OCI-LY7 (cell line): ENCODE measurements around the gene STK31. TPM values are rescaled to one million over a fixed set of nuclear protein-coding genes. Genes with fewer than 3 reads are reported as not detected.
"Not testable (repeated sequence)": the region's sequence is repeated elsewhere in the genome, so short reads cannot be mapped to it uniquely, and the experiment has no call there.

Source experiments
- BruUV-seq: library from RNA; stranded (reverse); fragments of 400-500 nt; replicated peaks from 2 replicates; lab custom pipeline; 2021; lab: Mats Ljungman, UMichigan
- CTCF ChIA-PET: fragments of 300-600 bp; sonication (Branson Sonifier 250); formaldehyde crosslinking; loops from one replicate; lab custom pipeline; 2022; ENCODE audit warnings: antibody characterized with exemption; ENCODE audit not compliant: unreplicated experiment; lab: Charles Lee
- POLR2A ChIA-PET: fragments of 300-600 bp; sonication (Branson Sonifier 250); formaldehyde crosslinking; loops from one replicate; lab custom pipeline; 2022; ENCODE audit warnings: antibody characterized with exemption; lab: Charles Lee
- DNase-seq: peaks from one replicate; pipeline ENCODE4 v3.0.0-alpha.2; 2015; ENCODE audit warnings: low spot score
- H2AFZ ChIP-seq: fragments of 200-600 bp; sonication (generic), shearing (Covaris generic); 2 replicates; pipeline ENCODE4 v1.6.1; 2014; ENCODE audit warnings: mild to moderate bottlenecking, antibody characterized with exemption, low read length, moderate library complexity
- H3K27ac ChIP-seq: fragments of 200-600 bp; sonication (generic); 2 replicates; pipeline ENCODE4 v1.5.1; 2014; ENCODE audit warnings: mixed run types, low read depth, mild to moderate bottlenecking, moderate library complexity, low read length, inconsistent platforms; ENCODE audit not compliant: poor library complexity, severe bottlenecking
- H3K36me3 ChIP-seq: fragments of 200-600 bp; sonication (generic); 2 replicates; pipeline ENCODE4 v1.6.1; 2014; ENCODE audit warnings: mild to moderate bottlenecking, antibody characterized with exemption, low read length, moderate library complexity, mixed read lengths; ENCODE audit not compliant: insufficient read depth
- H3K4me1 ChIP-seq: fragments of 200-600 bp; sonication (generic); 2 replicates; pipeline ENCODE4 v1.5.1; 2014; ENCODE audit warnings: mild to moderate bottlenecking, low read length; ENCODE audit not compliant: insufficient read depth, poor library complexity, severe bottlenecking
- H3K4me2 ChIP-seq: fragments of 200-600 bp; sonication (generic); 2 replicates; pipeline ENCODE4 v1.6.1; 2014; ENCODE audit warnings: mild to moderate bottlenecking, low read length
- H3K4me3 ChIP-seq: fragments of 200-600 bp; sonication (generic); 2 replicates; pipeline ENCODE4 v1.5.1; 2014; ENCODE audit warnings: mild to moderate bottlenecking, low read depth, low read length; ENCODE audit not compliant: poor library complexity, severe bottlenecking
- H3K79me2 ChIP-seq: fragments of 200-600 bp; sonication (generic); 2 replicates; pipeline ENCODE4 v1.6.1; 2016; ENCODE audit warnings: low read depth, mild to moderate bottlenecking, low read length, moderate library complexity, mixed read lengths; ENCODE audit not compliant: insufficient read depth
- H3K9me2 ChIP-seq: fragments of 200-600 bp; sonication (generic); 2 replicates; pipeline ENCODE4 v1.6.1; 2016; ENCODE audit warnings: mild to moderate bottlenecking, low read length, mixed read lengths; ENCODE audit not compliant: insufficient read depth
- H3K9me3 ChIP-seq: fragments of 200-600 bp; sonication (generic); 2 replicates; pipeline ENCODE4 v1.6.1; 2014; ENCODE audit warnings: mild to moderate bottlenecking, mixed run types, low read length, mixed read lengths
- H4K20me1 ChIP-seq: fragments of 200-600 bp; sonication (generic); 2 replicates; pipeline ENCODE4 v1.6.1; 2014; ENCODE audit warnings: mild to moderate bottlenecking, antibody characterized with exemption, low read length, moderate library complexity, mixed read lengths; ENCODE audit not compliant: insufficient read depth
- EZH2phosphoT487 ChIP-seq: fragments of 200-600 bp; sonication (generic); IDR thresholded peaks from 2 replicates; pipeline ENCODE4 v1.6.1; 2018; ENCODE audit warnings: low read depth, borderline replicate concordance, mild to moderate bottlenecking, mixed run types, antibody characterized with exemption, low read length, moderate library complexity, mixed read lengths
- intact Hi-C: fragments of 100-400 bp; cut with micrococcal nuclease; formaldehyde crosslinking; loops from one replicate; pipeline ENCODE4 v1.10.0; 2022; ENCODE audit not compliant: unreplicated experiment
- total RNA-seq, 2 experiments: library from RNA; depleted of rRNA in 1 of 2; stranded (reverse); fragments of >200 nt in 1 of 2; shearing (Covaris generic) in 1 of 2; gene quantifications; 2 replicates each; pipeline ENCODE4 v1.2.3, GENCODE V29; 2014 to 2022
- TF ChIP-seq, protein P1 (sequence below): fragments of 200-600 bp; sonication (generic); conservative IDR thresholded peaks from 2 replicates; pipeline ENCODE4 v1.5.1; 2014; ENCODE audit warnings: mild to moderate bottlenecking, antibody characterized with exemption, low read length, moderate library complexity, mixed read lengths

The STK31 gene
- total RNA-seq, 2 experiments from 2014 or later: 0.28 to 0.40 TPM

DNA sequence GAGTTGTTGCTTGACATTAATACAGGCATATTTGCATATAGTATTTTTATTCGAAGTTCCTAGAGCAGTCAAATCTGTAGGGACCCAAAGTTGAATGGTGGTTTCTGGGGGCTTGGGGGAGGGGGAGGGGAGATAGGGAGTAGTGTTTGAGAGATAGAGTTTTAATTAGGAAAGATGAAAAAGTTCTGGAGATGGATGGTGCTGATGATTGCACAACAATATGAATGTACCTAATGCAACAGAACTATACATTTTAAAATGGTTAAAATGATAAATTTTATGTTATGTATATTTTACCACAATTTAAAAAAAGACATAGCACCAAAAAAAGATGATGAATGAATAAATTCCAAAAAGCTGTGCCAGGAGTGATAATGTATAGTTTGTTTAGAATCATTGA lies 41.8 kb downstream of the STK31 start:
- H3K4me1 ChIP-seq: no peaks in the 10 kb centered on the region
- CTCF ChIA-PET: no interaction called here
- no peak overlapping the region for H3K4me2 ChIP-seq
- H3K36me3 ChIP-seq: no peaks in the 10 kb centered on the region
- no peaks in the 10 kb centered on the region for H4K20me1 ChIP-seq
- H3K9me3 ChIP-seq: no peaks in the 10 kb centered on the region
- no peak overlapping the region for H3K27ac ChIP-seq
- intact Hi-C loops: no loop called here
- BruUV-seq: no TSS peak
- TF ChIP-seq EZH2phosphoT487: no peak
- TF ChIP-seq, protein P1, sequence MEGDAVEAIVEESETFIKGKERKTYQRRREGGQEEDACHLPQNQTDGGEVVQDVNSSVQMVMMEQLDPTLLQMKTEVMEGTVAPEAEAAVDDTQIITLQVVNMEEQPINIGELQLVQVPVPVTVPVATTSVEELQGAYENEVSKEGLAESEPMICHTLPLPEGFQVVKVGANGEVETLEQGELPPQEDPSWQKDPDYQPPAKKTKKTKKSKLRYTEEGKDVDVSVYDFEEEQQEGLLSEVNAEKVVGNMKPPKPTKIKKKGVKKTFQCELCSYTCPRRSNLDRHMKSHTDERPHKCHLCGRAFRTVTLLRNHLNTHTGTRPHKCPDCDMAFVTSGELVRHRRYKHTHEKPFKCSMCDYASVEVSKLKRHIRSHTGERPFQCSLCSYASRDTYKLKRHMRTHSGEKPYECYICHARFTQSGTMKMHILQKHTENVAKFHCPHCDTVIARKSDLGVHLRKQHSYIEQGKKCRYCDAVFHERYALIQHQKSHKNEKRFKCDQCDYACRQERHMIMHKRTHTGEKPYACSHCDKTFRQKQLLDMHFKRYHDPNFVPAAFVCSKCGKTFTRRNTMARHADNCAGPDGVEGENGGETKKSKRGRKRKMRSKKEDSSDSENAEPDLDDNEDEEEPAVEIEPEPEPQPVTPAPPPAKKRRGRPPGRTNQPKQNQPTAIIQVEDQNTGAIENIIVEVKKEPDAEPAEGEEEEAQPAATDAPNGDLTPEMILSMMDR: no peak
- POLR2A ChIA-PET: no interaction called here
- H2AFZ ChIP-seq: no peak overlapping the region
- DNase-seq: no peak
- no peak overlapping the region for H3K4me3 ChIP-seq
- H3K9me2 ChIP-seq: no peaks in the 10 kb centered on the region
- H3K79me2 ChIP-seq: no peaks in the 10 kb centered on the region

DNA sequence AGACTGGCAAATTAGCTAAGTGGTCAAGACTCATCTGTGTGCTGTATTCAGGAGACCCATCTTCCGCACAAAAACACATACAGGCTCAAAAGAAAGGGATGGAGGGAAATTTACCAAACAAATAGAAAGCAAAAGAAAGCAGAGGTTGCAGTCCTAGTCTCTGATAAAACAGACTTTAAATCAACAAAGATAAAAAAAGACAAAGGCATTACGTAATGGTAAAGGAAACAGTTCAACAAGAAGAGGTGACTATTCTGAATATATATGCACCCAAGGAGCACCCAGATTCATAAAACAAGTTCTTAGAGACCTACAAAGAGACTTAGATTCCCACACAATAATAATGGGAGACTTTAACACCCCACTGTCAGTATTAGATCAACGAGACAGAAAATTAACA lies 48.8 kb downstream of the STK31 start:
- H3K4me1 ChIP-seq, BruUV-seq, H3K36me3 ChIP-seq, H3K4me3 ChIP-seq, POLR2A ChIA-PET, H3K27ac ChIP-seq, H3K4me2 ChIP-seq, H3K9me3 ChIP-seq, H3K9me2 ChIP-seq, DNase-seq, H4K20me1 ChIP-seq, intact Hi-C loops, H3K79me2 ChIP-seq, H2AFZ ChIP-seq, CTCF ChIA-PET: not testable (repeated sequence)

DNA sequence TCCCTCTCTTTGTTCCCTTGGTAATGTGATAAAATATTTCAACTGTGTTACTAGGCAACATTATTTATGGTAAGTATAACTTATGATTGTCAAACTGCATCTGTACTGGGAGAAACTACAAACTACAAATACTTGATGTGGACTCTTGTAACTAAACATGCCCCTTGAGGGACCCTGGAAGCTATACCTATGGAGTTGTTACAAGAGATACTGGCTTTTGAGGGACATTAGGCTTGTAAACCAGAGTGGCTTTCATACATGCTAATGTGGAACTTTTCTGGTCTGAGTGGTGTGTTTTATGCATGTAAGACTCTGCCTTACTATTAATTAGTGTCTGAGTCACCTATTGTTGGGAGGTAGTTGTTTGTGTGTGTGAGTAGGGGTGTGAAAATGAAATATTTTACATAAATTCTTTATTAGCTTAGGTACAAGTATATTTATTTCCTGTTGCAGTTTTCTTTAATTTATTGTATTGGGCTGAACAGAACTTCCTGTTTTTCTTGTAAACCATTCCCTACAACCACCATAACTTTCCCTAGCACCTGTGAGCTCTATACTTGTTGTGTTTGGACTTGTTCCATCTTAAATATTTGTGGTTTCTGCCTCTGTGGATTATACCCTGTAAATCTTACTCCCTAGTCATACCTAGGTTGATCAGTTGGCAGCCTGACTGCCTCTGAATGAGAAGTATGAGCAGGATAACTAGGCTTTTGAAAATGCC lies 49.8 kb downstream of the STK31 start:
- Histone ChIP-seq H3K4me1 (no peaks in the 10 kb centered on the region), H3K4me3 (no peak overlapping the region), H4K20me1 (no peaks in the 10 kb centered on the region), H3K36me3 (no peaks in the 10 kb centered on the region), H3K27ac (no peak overlapping the region), H2AFZ (no peak overlapping the region), H3K9me2 (no peaks in the 10 kb centered on the region), H3K9me3 (no peaks in the 10 kb centered on the region), H3K4me2 (no peak overlapping the region), H3K79me2 (no peaks in the 10 kb centered on the region)
- ChIA-PET CTCF (no interaction called here), POLR2A (no interaction called here)
- no peak for TF ChIP-seq EZH2phosphoT487
- TF ChIP-seq, protein P1: no peak
- no TSS peak for BruUV-seq
- intact Hi-C loops: no loop called here
- DNase-seq: no peak
